PC-3 (cell line): ENCODE results near the gene PARD6A. TPM values are rescaled to one million over a fixed set of nuclear protein-coding genes. Genes with fewer than 3 reads are reported as not detected.

Source experiments
- ATAC-seq: fragments of 200-7000 bp; cut with Tn5 transposase; 2 replicates; pipeline ENCODE4 v1.9.1; 2020; ENCODE audit warnings: mild to moderate bottlenecking, moderate library complexity
- BruUV-seq: library from RNA; stranded (reverse); fragments of 400-500 nt; replicated peaks from 2 replicates; lab custom pipeline; 2021; lab: Mats Ljungman, UMichigan
- CTCF ChIA-PET: fragments of 300-600 bp; sonication (Branson Sonifier 250); formaldehyde crosslinking; loops from one replicate; lab custom pipeline; 2022; ENCODE audit warnings: antibody characterized with exemption; lab: Charles Lee
- POLR2A ChIA-PET: fragments of 300-600 bp; sonication (Branson Sonifier 250); formaldehyde crosslinking; loops from one replicate; lab custom pipeline; 2022; ENCODE audit warnings: antibody characterized with exemption; ENCODE audit not compliant: unreplicated experiment; lab: Charles Lee
- DNase-seq: peaks from one replicate; pipeline ENCODE4 v3.0.0-alpha.2; 2015
- H2AFZ ChIP-seq: fragments of 300-600 bp; sonication (generic); 2 replicates; pipeline ENCODE4 v1.6.0; 2016; ENCODE audit warnings: antibody characterized with exemption, low read length
- H3F3A ChIP-seq: fragments of 300-600 bp; sonication (generic); one replicate; pipeline ENCODE4 v1.6.0; 2017; ENCODE audit warnings: antibody characterized with exemption, low read length, control low read depth, mild to moderate bottlenecking; ENCODE audit not compliant: unreplicated experiment
- H3K27ac ChIP-seq: fragments of 300-600 bp; sonication (generic); 2 replicates; pipeline ENCODE4 v1.5.1; 2016; ENCODE audit warnings: mild to moderate bottlenecking, low read length
- H3K27me3 ChIP-seq: fragments of 300-600 bp; sonication (generic); 2 replicates; pipeline ENCODE4 v1.6.1; 2016; ENCODE audit warnings: low read length, mixed read lengths
- H3K36me3 ChIP-seq: fragments of 300-600 bp; sonication (generic); 2 replicates; pipeline ENCODE4 v1.6.1; 2016; ENCODE audit warnings: low read depth, mixed run types, low read length, mixed read lengths
- H3K4me1 ChIP-seq: fragments of 300-600 bp; sonication (generic); 2 replicates; pipeline ENCODE4 v1.5.1; 2016; ENCODE audit warnings: low read length; ENCODE audit not compliant: insufficient read depth
- H3K4me2 ChIP-seq: fragments of 300-600 bp; sonication (generic); 2 replicates; pipeline ENCODE4 v1.6.0; 2016; ENCODE audit warnings: low read length
- H3K4me3 ChIP-seq: fragments of 300-600 bp; sonication (generic); 2 replicates; pipeline ENCODE4 v1.5.1; 2016; ENCODE audit warnings: mild to moderate bottlenecking, low read length, mixed read lengths
- H3K79me2 ChIP-seq: fragments of 300-600 bp; sonication (generic); 2 replicates; pipeline ENCODE4 v1.6.1; 2017; ENCODE audit warnings: low read length, mixed read lengths
- H3K9ac ChIP-seq: fragments of 300-600 bp; sonication (generic); 2 replicates; pipeline ENCODE4 v1.6.0; 2016; ENCODE audit warnings: mild to moderate bottlenecking, low read length
- H3K9me2 ChIP-seq: fragments of 300-600 bp; sonication (generic); replicated peaks from 2 replicates; pipeline ENCODE4 v1.6.1; 2016; ENCODE audit warnings: mixed run types, low read length, mixed read lengths
- H3K9me3 ChIP-seq: fragments of 300-600 bp; sonication (generic); 2 replicates; pipeline ENCODE4 v1.6.1; 2016; ENCODE audit warnings: low read length, mixed read lengths
- H4K20me1 ChIP-seq: fragments of 300-600 bp; sonication (generic); 2 replicates; pipeline ENCODE4 v1.6.1; 2016; ENCODE audit warnings: low read length, mixed read lengths
- EZH2 ChIP-seq: fragments of 300-600 bp; sonication (generic); IDR thresholded peaks from one replicate; pipeline ENCODE4 v1.6.1; 2017; ENCODE audit warnings: antibody characterized with exemption, mild to moderate bottlenecking, low read length; ENCODE audit not compliant: unreplicated experiment
- EZH2phosphoT487 ChIP-seq: fragments of 300-600 bp; sonication (generic); IDR thresholded peaks from 2 replicates; pipeline ENCODE4 v1.6.1; 2018; ENCODE audit warnings: mild to moderate bottlenecking, antibody characterized with exemption, low read length, borderline replicate concordance
- intact Hi-C: fragments of 100-400 bp; cut with micrococcal nuclease; formaldehyde crosslinking; loops from 2 replicates; pipeline ENCODE4 v1.9.0; 2023
- total RNA-seq: library from RNA; depleted of rRNA; stranded (reverse); fragments of >200 nt; gene quantifications from 2 replicates; pipeline ENCODE4 v1.2.3, GENCODE V29; 2014
- TF ChIP-seq, protein P1 (sequence below): fragments of 300-600 bp; sonication (generic); conservative IDR thresholded peaks from 2 replicates; pipeline ENCODE4 v1.5.1; 2017; ENCODE audit warnings: antibody characterized with exemption, low read depth, mild to moderate bottlenecking, low read length

PARD6A gene
- total RNA-seq, 1 experiment from 2014 or later = 15.1 TPM

DNA sequence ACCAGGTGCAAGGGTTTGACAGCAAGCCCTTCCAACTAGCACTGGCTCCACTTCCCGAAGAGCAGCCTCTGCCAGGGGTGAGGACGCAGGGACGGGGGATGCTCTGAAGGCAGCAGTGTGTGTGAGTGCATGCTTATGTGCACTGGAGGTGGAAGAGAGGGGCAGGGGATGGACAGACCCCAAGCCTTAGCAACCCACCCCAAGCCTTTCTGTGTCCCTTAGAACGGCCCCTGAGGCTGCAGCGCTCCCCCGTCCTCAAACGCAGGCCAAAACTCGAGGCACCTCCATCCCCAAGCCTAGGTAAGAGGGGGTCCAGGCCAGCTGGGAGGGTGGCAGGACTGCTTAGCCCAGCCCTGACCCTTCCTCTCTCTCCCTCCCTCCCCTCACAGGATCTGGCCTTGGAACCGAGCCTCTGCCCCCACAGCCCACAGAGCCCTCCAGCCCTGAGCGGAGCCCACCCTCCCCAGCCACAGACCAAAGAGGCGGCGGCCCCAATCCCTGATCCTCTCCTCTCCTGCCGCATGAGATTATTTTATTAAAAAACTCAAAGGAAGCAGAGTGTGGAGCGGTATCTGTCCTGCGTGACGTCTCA is 3.6 kb upstream of the PARD6A start:
- Histone ChIP-seq H3K9ac (no peak overlapping the region), H3K36me3 (no peaks in the 10 kb centered on the region), H3K4me1 (peaks cover 6% of the 10 kb centered on the region; the same call in 1 of the 2 replicates), H3K4me2 (no peak overlapping the region), H3K79me2 (peaks cover 11% of the 10 kb centered on the region), H4K20me1 (no peaks in the 10 kb centered on the region), H3K27ac (no peak overlapping the region), H3F3A (peaks cover 3% of the 10 kb centered on the region), H2AFZ (no peak overlapping the region), H3K9me2 (no peaks in the 10 kb centered on the region), H3K9me3 (no peaks in the 10 kb centered on the region), H3K4me3 (no peak overlapping the region), H3K27me3 (no peaks in the 10 kb centered on the region)
- no TSS peak for BruUV-seq
- intact Hi-C loops = no loop called here
- DNase-seq (no peak), ATAC-seq (no peak)
- TF ChIP-seq EZH2 (no peak), EZH2phosphoT487 (no peak)
- TF ChIP-seq, protein P1, sequence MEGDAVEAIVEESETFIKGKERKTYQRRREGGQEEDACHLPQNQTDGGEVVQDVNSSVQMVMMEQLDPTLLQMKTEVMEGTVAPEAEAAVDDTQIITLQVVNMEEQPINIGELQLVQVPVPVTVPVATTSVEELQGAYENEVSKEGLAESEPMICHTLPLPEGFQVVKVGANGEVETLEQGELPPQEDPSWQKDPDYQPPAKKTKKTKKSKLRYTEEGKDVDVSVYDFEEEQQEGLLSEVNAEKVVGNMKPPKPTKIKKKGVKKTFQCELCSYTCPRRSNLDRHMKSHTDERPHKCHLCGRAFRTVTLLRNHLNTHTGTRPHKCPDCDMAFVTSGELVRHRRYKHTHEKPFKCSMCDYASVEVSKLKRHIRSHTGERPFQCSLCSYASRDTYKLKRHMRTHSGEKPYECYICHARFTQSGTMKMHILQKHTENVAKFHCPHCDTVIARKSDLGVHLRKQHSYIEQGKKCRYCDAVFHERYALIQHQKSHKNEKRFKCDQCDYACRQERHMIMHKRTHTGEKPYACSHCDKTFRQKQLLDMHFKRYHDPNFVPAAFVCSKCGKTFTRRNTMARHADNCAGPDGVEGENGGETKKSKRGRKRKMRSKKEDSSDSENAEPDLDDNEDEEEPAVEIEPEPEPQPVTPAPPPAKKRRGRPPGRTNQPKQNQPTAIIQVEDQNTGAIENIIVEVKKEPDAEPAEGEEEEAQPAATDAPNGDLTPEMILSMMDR = no peak
- CTCF ChIA-PET = no interaction called here
- POLR2A ChIA-PET = no interaction called here

DNA sequence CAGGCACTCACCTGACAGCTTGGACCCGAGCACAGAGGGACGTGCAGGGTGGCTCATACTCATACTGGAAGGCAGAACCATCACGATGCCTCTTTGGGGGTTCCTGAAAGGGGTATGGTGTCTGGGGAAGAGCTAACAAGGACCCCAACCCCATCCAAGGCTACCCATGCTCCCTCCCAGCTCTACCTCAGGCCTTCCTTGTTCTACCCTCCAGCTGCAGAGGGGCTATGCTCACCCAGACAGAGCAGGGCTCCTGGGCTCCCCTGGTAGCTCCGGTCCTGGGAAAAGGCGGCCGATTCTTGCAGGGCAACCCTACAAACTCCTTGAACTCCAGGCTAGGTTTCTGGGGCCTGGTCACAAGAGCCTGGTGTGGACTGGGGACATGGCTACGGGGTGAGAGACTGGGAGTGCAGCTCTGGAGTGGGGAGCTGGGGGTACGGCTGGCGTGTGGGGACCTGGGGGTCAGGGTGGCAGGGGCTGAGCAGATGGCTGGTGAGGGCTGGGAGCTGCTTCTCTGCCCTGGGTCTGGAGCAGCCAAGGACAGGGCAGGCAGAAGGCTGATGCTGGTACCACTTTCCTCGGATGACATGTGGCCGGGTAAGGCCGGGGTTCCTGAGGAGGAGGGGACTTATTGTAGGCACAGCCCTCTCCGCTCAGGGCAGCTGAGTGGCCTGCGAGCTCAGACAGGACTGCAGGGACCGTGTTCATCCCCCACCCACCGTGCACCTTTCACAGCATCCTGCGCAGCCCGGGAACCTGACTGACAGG is 2.8 kb upstream of the PARD6A start:
- Histone ChIP-seq H3K27ac (no peak overlapping the region), H3K9me3 (no peaks in the 10 kb centered on the region), H3F3A (peaks cover 3% of the 10 kb centered on the region), H3K4me3 (no peak overlapping the region), H3K4me2 (no peak overlapping the region), H3K9ac (no peak overlapping the region), H4K20me1 (no peaks in the 10 kb centered on the region), H3K4me1 (peaks cover 6% of the 10 kb centered on the region; the same call in 1 of the 2 replicates), H3K79me2 (peaks cover 11% of the 10 kb centered on the region), H2AFZ (no peak overlapping the region), H3K36me3 (no peaks in the 10 kb centered on the region), H3K27me3 (no peaks in the 10 kb centered on the region), H3K9me2 (no peaks in the 10 kb centered on the region)
- BruUV-seq = no TSS peak
- TF ChIP-seq, protein P1 = no peak
- no peak for TF ChIP-seq EZH2phosphoT487
- TF ChIP-seq EZH2 = no peak
- ATAC-seq (no peak), DNase-seq (no peak)
- intact Hi-C loops = no loop called here
- POLR2A ChIA-PET = no interaction called here
- CTCF ChIA-PET = no interaction called here
